ENCODE data around the gene DLST. TPM values are rescaled to one million over a fixed set of nuclear protein-coding genes. Genes with fewer than 3 reads are reported as not detected.

Gene DLST
- total RNA-seq, 1 experiment from 2014 or later = 68.8 TPM

DNA sequence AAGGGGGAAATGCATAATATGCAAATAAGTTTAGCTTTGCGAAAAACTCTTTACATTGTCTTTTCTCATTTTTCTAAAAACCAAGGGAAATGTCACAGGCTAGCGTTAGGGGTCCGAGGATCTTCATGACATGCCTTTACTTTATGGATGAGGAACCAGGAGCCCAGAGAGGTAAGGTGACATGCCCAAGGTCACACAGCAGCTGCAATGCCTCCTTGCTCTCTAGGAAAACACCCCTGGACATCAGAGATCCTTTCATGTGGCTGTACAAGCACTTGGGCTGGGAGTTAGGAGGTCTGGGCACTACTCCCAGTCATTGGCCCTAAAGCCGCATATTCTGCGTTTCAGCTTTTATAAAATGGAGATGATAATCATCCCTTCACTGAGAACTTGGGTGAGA is 6.5 kb upstream of the DLST start:
- ChIA-PET CTCF (no interaction called here), POLR2A (no interaction called here)
- H3K4me3 ChIP-seq (ENCODE audit: low read depth in 2 of 2, low read length in 2 of 2) = no peak overlapping the region
- no peak for TF ChIP-seq POLR2AphosphoS5 (IDR thresholded peaks at IDR 0.05; ENCODE audit: low read depth, low read length)
- no peaks in the 10 kb centered on the region for H3K4me1 ChIP-seq (ENCODE audit: control insufficient read depth, insufficient read depth, low read length)
- intact Hi-C loops (cut with micrococcal nuclease; ENCODE audit: unreplicated experiment) (no loop called here), in situ Hi-C loops (cut with HindIII; ENCODE audit: low pct_unique_long_range_greater_than_20kb, low sequenced_read_pairs) (no loop called here)
- no peaks in the 10 kb centered on the region for H3K9me3 ChIP-seq (ENCODE audit: control insufficient read depth, insufficient read depth, low read depth, low read length)
- H3K27ac ChIP-seq (ENCODE audit: low read length) = no peak overlapping the region
- H3K27me3 ChIP-seq (ENCODE audit: control insufficient read depth, insufficient read depth, low read length) = no peaks in the 10 kb centered on the region
- no peak for ATAC-seq
- DNase-seq (ENCODE audit: low read depth, low spot score) = no peak
- no peaks in the 10 kb centered on the region for H3K36me3 ChIP-seq (ENCODE audit: control insufficient read depth, insufficient read depth, low read length)
- BruUV-seq (replicated peaks) = no TSS peak

- DNase-seq (ENCODE audit: low read depth, low spot score) = no peak
- TF ChIP-seq POLR2AphosphoS5 (IDR thresholded peaks at IDR 0.05; ENCODE audit: low read depth, low read length) (no peak), SIN3A (IDR thresholded peaks at IDR 0.05; ENCODE audit: borderline replicate concordance, insufficient read depth, low read depth, low read length) (no peak), TCF7L2 (IDR thresholded peaks at IDR 0.05; ENCODE audit: low read depth, low read length) (no peak), REST (IDR thresholded peaks at IDR 0.05; ENCODE audit: insufficient read depth in 1 of 2, low read depth in 2 of 2, low read length in 1 of 2) (no peak)
- TF ChIP-seq, protein P1, sequence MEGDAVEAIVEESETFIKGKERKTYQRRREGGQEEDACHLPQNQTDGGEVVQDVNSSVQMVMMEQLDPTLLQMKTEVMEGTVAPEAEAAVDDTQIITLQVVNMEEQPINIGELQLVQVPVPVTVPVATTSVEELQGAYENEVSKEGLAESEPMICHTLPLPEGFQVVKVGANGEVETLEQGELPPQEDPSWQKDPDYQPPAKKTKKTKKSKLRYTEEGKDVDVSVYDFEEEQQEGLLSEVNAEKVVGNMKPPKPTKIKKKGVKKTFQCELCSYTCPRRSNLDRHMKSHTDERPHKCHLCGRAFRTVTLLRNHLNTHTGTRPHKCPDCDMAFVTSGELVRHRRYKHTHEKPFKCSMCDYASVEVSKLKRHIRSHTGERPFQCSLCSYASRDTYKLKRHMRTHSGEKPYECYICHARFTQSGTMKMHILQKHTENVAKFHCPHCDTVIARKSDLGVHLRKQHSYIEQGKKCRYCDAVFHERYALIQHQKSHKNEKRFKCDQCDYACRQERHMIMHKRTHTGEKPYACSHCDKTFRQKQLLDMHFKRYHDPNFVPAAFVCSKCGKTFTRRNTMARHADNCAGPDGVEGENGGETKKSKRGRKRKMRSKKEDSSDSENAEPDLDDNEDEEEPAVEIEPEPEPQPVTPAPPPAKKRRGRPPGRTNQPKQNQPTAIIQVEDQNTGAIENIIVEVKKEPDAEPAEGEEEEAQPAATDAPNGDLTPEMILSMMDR (IDR thresholded peaks at IDR 0.05) = no peak
- BruUV-seq (replicated peaks) = no TSS peak
- ATAC-seq = no peak
- CTCF ChIA-PET = interaction anchor here (0.7 kb wide), 1 partner anchor 289 kb away, joined by 4 read pairs; no protein-coding TSS in a partner anchor
- intact Hi-C loops (cut with micrococcal nuclease; ENCODE audit: unreplicated experiment) (no loop called here), in situ Hi-C loops (cut with HindIII; ENCODE audit: low pct_unique_long_range_greater_than_20kb, low sequenced_read_pairs) (no loop called here)
- H3K27ac ChIP-seq (ENCODE audit: low read length) = no peak within 1 kb of the TSS
- peaks cover 5% of the 10 kb centered on the region for H3K4me1 ChIP-seq (ENCODE audit: control insufficient read depth, insufficient read depth, low read length)
- H3K36me3 ChIP-seq (ENCODE audit: control insufficient read depth, insufficient read depth, low read length) = no peaks in the 10 kb centered on the region
- POLR2A ChIA-PET = no interaction called here
- H3K9me3 ChIP-seq (ENCODE audit: control insufficient read depth, insufficient read depth, low read depth, low read length) = no peaks in the 10 kb centered on the region
- no peaks in the 10 kb centered on the region for H3K27me3 ChIP-seq (ENCODE audit: control insufficient read depth, insufficient read depth, low read length)
- no peak within 1 kb of the TSS for H3K4me3 ChIP-seq (ENCODE audit: low read depth in 2 of 2, low read length in 2 of 2)
These were observed 5.5 kb upstream of the DLST start, which contains the start of gene PROX2 for GRCh38 chr14:74875941-74876913. Gene PROX2, minus strand, starts transcription at chr14:74876145. Its CDS starts 12,311 bp downstream, at chr14:74863834.
